Measurements from ENCODE around the gene TRHDE. TPM values are rescaled to one million over a fixed set of nuclear protein-coding genes. Genes with fewer than 3 reads are reported as not detected.

TRHDE gene
- total RNA-seq, 3 donors from 2014 or later, result 0.98 to 43.2 (median 2.2) TPM

- no peaks in the 10 kb centered on the region for H3K9me3 ChIP-seq
- DNase-seq (ENCODE audit: low spot score in 2 of 2), result no peak
- no peak overlapping the region for H3K4me3 ChIP-seq
- no peaks in the 10 kb centered on the region for H3K4me1 ChIP-seq
- no peak for TF ChIP-seq POLR2AphosphoS5 (IDR thresholded peaks at IDR 0.05)
- TF ChIP-seq CTCF (IDR thresholded peaks at IDR 0.05), result no peak
- TF ChIP-seq POLR2A (IDR thresholded peaks at IDR 0.05), result no peak
- H3K36me3 ChIP-seq, result no peaks in the 10 kb centered on the region
- H3K27me3 ChIP-seq, result peaks cover 8 to 9% of the 10 kb centered on the region in 2 donors
- intact Hi-C loops (cut with DNase I; ENCODE audit: low total_unique reads), result no loop called here
- no peak overlapping the region for H3K27ac ChIP-seq
These were observed 4.2 kb upstream of the TRHDE start for GRCh38 chr12:72267974-72268373.

GRCh38 chr12:72268386-72268785 is 3.8 kb upstream of the TRHDE start:
- Histone ChIP-seq H3K4me1 (peaks cover 0 to under 1% of the 10 kb centered on the region in 2 donors), H3K9me3 (no peaks in the 10 kb centered on the region), H3K27ac (no peak overlapping the region), H3K4me3 (no peak overlapping the region), H3K27me3 (peaks cover 8 to 13% of the 10 kb centered on the region in 2 donors), H3K36me3 (no peaks in the 10 kb centered on the region)
- no peak for TF ChIP-seq POLR2A (IDR thresholded peaks at IDR 0.05)
- TF ChIP-seq CTCF (IDR thresholded peaks at IDR 0.05), result no peak
- no peak for TF ChIP-seq POLR2AphosphoS5 (IDR thresholded peaks at IDR 0.05)
- no peak for DNase-seq (ENCODE audit: low spot score in 2 of 2)
- intact Hi-C loops (cut with DNase I; ENCODE audit: low total_unique reads), result no loop called here

GRCh38 chr12:72269491-72269890 is 2.7 kb upstream of the TRHDE start:
- Histone ChIP-seq H3K9me3 (no peaks in the 10 kb centered on the region), H3K4me1 (peaks cover 0 to 3% of the 10 kb centered on the region in 2 donors), H3K27me3 (peaks cover 8 to 24% of the 10 kb centered on the region in 2 donors), H3K27ac (no peak overlapping the region), H3K36me3 (no peaks in the 10 kb centered on the region), H3K4me3 (no peak overlapping the region)
- no peak for DNase-seq (ENCODE audit: low spot score in 2 of 2)
- intact Hi-C loops (cut with DNase I; ENCODE audit: low total_unique reads), result no loop called here
- no peak for TF ChIP-seq POLR2A (IDR thresholded peaks at IDR 0.05)
- TF ChIP-seq CTCF (IDR thresholded peaks at IDR 0.05), result no peak
- no peak for TF ChIP-seq POLR2AphosphoS5 (IDR thresholded peaks at IDR 0.05)

- DNase-seq (ENCODE audit: low spot score in 2 of 2), result no peak
- peaks cover 8 to 32% of the 10 kb centered on the region in 2 donors for H3K27me3 ChIP-seq
- intact Hi-C loops (cut with DNase I; ENCODE audit: low total_unique reads), result no loop called here
- no peak overlapping the region for H3K4me3 ChIP-seq
- no peaks in the 10 kb centered on the region for H3K36me3 ChIP-seq
- TF ChIP-seq POLR2A (IDR thresholded peaks at IDR 0.05), result no peak
- no peak for TF ChIP-seq CTCF (IDR thresholded peaks at IDR 0.05)
- TF ChIP-seq POLR2AphosphoS5 (IDR thresholded peaks at IDR 0.05), result no peak
- H3K27ac ChIP-seq, result no peak overlapping the region
- peaks cover 0 to 3% of the 10 kb centered on the region in 2 donors for H3K4me1 ChIP-seq
- no peaks in the 10 kb centered on the region for H3K9me3 ChIP-seq
These were observed 1.9 kb upstream of the TRHDE start for GRCh38 chr12:72270246-72270645.

- no peak for DNase-seq (ENCODE audit: low spot score in 2 of 2)
- Histone ChIP-seq H3K9me3 (no peaks in the 10 kb centered on the region), H3K36me3 (no peaks in the 10 kb centered on the region), H3K4me3 (peak overlapping the region in 2 of 3 donors; percentile 46 to 69), H3K27me3 (peaks cover 8 to 38% of the 10 kb centered on the region in 2 donors), H3K4me1 (peaks cover 0 to 3% of the 10 kb centered on the region in 2 donors), H3K27ac (no peak overlapping the region)
- intact Hi-C loops (cut with DNase I; ENCODE audit: low total_unique reads), result no loop called here
- no peak for TF ChIP-seq CTCF (IDR thresholded peaks at IDR 0.05)
- TF ChIP-seq POLR2AphosphoS5 (IDR thresholded peaks at IDR 0.05), result no peak
- no peak for TF ChIP-seq POLR2A (IDR thresholded peaks at IDR 0.05)
These were observed 1.2 kb upstream of the TRHDE start for GRCh38 chr12:72270961-72271360.

Measured in breast epithelium (tissue), 4 donors.